Measurements from ENCODE around the gene MYRFL. TPM values are rescaled to one million over a fixed set of nuclear protein-coding genes. Genes with fewer than 3 reads are reported as not detected.

The MYRFL gene
- total RNA-seq, 1 donor from 2014 or later: not detected

DNA sequence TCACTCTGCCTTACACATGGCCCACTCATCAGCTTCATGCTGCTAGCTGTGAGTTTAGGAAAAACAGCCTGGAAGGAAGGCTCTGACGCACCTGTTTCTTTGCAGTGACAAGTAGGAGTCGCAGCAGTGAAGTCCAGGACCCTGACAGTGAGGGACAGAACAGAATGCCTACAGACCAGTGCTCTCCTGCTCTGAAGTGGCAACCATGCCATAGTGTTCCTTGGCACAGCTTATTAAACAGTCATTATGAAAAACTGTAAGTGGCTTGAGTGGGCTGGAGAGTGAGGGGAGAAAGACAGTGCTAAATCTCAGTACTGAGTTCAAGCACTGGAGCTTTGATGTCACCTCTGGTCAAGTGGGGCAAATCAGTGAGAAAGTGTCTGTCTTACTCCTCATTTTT, 61.7 kb downstream of the MYRFL start:
- DNase-seq (ENCODE audit: low read depth): no peak
- TF ChIP-seq, protein P1, sequence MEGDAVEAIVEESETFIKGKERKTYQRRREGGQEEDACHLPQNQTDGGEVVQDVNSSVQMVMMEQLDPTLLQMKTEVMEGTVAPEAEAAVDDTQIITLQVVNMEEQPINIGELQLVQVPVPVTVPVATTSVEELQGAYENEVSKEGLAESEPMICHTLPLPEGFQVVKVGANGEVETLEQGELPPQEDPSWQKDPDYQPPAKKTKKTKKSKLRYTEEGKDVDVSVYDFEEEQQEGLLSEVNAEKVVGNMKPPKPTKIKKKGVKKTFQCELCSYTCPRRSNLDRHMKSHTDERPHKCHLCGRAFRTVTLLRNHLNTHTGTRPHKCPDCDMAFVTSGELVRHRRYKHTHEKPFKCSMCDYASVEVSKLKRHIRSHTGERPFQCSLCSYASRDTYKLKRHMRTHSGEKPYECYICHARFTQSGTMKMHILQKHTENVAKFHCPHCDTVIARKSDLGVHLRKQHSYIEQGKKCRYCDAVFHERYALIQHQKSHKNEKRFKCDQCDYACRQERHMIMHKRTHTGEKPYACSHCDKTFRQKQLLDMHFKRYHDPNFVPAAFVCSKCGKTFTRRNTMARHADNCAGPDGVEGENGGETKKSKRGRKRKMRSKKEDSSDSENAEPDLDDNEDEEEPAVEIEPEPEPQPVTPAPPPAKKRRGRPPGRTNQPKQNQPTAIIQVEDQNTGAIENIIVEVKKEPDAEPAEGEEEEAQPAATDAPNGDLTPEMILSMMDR (conservative IDR thresholded peaks at IDR 0.05; ENCODE audit: low read depth, low read length): no peak
- H3K4me3 ChIP-seq (ENCODE audit: low read depth, low read length): no peak overlapping the region

DNA sequence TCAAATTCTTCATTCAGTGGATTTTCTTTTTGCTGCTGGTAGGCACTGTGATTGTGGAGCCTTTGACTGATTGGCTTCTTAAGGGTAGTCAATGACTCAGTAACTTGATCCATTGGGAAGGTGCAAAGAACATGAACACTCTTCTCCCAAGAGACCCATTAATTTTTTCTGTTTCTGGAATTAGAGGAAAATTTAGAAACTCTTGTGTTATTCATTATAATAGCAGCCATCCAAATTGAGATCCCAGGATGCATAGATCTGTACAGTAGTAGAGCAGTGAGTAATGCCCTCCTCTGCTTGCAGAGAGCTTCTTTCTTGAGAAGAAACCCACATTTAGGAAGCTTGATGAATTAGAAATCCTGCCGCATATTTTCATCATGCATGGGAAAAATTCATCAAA, 63.9 kb downstream of the MYRFL start:
- H3K4me3 ChIP-seq (ENCODE audit: low read depth, low read length): no peak overlapping the region
- TF ChIP-seq, protein P1 (conservative IDR thresholded peaks at IDR 0.05; ENCODE audit: low read depth, low read length): no peak
- DNase-seq (ENCODE audit: low read depth): no peak

DNA sequence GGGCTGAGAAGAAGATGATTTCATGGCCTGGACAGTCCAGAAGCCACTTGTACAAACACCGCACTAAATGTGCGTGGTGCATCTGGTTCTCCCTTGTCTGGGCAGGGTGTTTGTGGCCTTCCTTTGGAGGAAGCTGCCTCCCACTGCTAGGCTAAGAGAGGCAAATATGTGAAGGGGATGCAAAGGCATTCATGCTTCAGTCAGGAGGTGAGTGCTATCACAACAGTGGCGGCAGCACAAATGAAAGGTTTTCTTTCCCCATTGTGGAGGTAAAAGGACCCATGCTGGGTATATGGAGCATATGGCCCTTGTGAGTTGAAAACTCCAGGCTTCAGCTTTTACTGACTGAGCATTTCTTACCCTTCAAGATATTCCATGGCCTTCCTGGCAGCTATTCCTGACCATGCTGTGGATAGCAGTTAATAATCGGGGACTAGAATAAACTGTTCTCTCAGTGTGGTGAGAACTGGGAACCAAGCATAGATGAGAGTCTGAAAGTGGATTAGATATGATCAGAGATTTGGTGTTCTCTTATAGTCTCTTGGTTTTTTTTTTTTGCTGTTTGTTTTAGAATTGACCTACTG, 69.9 kb downstream of the MYRFL start:
- TF ChIP-seq, protein P1 (conservative IDR thresholded peaks at IDR 0.05; ENCODE audit: low read depth, low read length): no peak
- no peak overlapping the region for H3K4me3 ChIP-seq (ENCODE audit: low read depth, low read length)
- no peak for DNase-seq (ENCODE audit: low read depth)

- TF ChIP-seq, protein P1 (conservative IDR thresholded peaks at IDR 0.05; ENCODE audit: low read depth, low read length): no peak
- no peak overlapping the region for H3K4me3 ChIP-seq (ENCODE audit: low read depth, low read length)
- no peak for DNase-seq (ENCODE audit: low read depth)
Observed at GRCh38 chr12:69896653-69897381, 71.8 kb downstream of the MYRFL start.

DNA sequence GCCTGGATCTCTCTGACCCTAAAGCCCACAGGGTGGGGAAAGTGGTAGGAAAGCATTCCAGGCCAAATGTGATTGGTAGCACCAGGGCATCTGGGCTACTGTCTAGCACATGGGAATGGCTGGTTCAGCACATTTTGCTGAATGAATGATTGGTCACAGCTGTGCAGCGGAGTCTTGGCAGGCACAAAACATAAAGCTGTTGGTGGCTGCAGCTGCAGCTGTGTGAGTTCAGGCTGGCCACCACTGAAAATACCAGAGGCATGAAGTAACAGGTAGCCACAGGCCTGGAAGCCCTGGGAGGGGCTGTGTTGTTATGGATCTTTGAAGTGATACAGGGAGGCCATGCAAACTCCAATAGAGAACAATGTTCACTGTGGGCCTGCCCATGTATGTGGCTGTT, 72.7 kb downstream of the MYRFL start:
- H3K4me3 ChIP-seq (ENCODE audit: low read depth, low read length): no peak overlapping the region
- DNase-seq (ENCODE audit: low read depth): peak; percentile 26
- TF ChIP-seq, protein P1 (conservative IDR thresholded peaks at IDR 0.05; ENCODE audit: low read depth, low read length): no peak

- DNase-seq (ENCODE audit: low read depth): no peak
- TF ChIP-seq, protein P1 (conservative IDR thresholded peaks at IDR 0.05; ENCODE audit: low read depth, low read length): no peak
- H3K4me3 ChIP-seq (ENCODE audit: low read depth, low read length): no peak overlapping the region
Observed at GRCh38 chr12:69898236-69898635, 73.2 kb downstream of the MYRFL start.

DNA sequence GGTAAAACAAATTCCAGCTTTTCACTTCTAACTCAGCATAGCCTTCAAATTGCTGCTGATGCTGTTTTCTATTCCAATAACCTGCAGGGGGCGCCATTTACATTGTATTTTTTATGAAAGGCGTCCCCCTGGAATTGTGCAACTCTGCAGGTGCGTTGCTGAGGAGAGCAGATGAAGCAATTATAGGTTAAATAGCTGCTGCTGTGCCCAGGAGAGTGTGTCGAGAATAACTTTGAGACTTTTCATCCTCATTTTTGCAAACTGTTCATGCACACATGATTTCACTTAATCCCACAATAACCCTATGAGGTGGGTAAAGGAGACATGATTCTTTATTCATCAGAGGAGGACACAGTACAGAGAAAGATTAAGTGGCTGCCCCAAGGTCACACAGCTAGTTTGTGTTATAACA, 75.7 kb downstream of the MYRFL start:
- DNase-seq (ENCODE audit: low read depth): peak; percentile 29

More for the DNA sequence above, 75.7 kb downstream of the MYRFL start:
- TF ChIP-seq, protein P1 (conservative IDR thresholded peaks at IDR 0.05; ENCODE audit: low read depth, low read length): peak; percentile 74
- no peak overlapping the region for H3K4me3 ChIP-seq (ENCODE audit: low read depth, low read length)
